BJ (cell line): ENCODE data around the gene NBEA. TPM values are rescaled to one million over a fixed set of nuclear protein-coding genes. Genes with fewer than 3 reads are reported as not detected.

Experiments used
- CTCF ChIA-PET: fragments of 350-600 bp; formaldehyde crosslinking; extraction: SDS; loops from one replicate; lab custom pipeline; 2021; ENCODE audit warnings: antibody characterized with exemption, inconsistent platforms; lab: Yijun Ruan, JAX
- POLR2A ChIA-PET: fragments of 300-600 bp; sonication (Branson Sonifier 250); formaldehyde crosslinking; extraction: SDS; loops from one replicate; lab custom pipeline; 2021; ENCODE audit warnings: antibody characterized with exemption; lab: Charles Lee
- DNase-seq: peaks from one replicate; pipeline ENCODE4 v3.0.0-alpha.2; 2011; ENCODE audit warnings: low read depth
- H3K27me3 ChIP-seq: 2 replicates; pipeline ENCODE4 v1.6.0; 2011; ENCODE audit warnings: low read length; ENCODE audit not compliant: control insufficient read depth, insufficient read depth
- H3K36me3 ChIP-seq: 2 replicates; pipeline ENCODE4 v1.5.1; 2011; ENCODE audit warnings: low read length; ENCODE audit not compliant: control insufficient read depth, insufficient read depth
- H3K4me3 ChIP-seq: 2 replicates; pipeline ENCODE4 v1.5.1; 2011; ENCODE audit warnings: low read depth, mild to moderate bottlenecking, control low read depth, low read length
- polyA plus RNA-seq: library from polyadenylated mRNA; depleted of rRNA; stranded (reverse); fragments of >200 nt; gene quantifications from 2 replicates; pipeline ENCODE4 v1.2.3, GENCODE V29; 2011
- TF ChIP-seq, protein P1 (sequence below): IDR thresholded peaks from 2 replicates; pipeline ENCODE4 v1.5.1; 2011; ENCODE audit warnings: low read depth, mild to moderate bottlenecking, control low read depth, inconsistent platforms, low read length, moderate library complexity; ENCODE audit not compliant: insufficient read depth

The NBEA gene
- polyA plus RNA-seq, 1 experiment, result 17.8 TPM

DNA sequence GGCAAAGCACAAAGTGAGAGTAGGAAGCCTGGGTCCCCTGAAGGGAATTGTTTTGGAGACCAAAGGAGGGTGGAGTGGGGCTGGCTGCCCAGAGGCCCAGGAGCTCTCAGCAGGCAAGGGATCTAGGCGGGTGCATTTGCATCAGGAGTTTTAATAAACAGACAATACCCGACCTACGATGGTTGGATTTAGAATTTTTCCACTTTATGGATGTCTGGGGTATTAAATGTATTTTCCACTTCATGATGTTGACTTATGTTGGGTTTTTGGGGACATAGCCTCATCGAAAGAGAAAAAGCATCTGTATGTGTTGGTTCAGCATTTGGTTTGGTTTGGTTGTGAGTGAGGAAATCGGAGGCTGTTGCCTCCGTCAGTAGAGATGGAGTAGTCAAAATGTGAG is 739.6 kb downstream of the NBEA start:
- ChIA-PET POLR2A (no interaction called here), CTCF (no interaction called here)
- Histone ChIP-seq H3K27me3 (no peaks in the 10 kb centered on the region), H3K4me3 (no peak overlapping the region), H3K36me3 (no peaks in the 10 kb centered on the region)
- no peak for DNase-seq
- TF ChIP-seq, protein P1, sequence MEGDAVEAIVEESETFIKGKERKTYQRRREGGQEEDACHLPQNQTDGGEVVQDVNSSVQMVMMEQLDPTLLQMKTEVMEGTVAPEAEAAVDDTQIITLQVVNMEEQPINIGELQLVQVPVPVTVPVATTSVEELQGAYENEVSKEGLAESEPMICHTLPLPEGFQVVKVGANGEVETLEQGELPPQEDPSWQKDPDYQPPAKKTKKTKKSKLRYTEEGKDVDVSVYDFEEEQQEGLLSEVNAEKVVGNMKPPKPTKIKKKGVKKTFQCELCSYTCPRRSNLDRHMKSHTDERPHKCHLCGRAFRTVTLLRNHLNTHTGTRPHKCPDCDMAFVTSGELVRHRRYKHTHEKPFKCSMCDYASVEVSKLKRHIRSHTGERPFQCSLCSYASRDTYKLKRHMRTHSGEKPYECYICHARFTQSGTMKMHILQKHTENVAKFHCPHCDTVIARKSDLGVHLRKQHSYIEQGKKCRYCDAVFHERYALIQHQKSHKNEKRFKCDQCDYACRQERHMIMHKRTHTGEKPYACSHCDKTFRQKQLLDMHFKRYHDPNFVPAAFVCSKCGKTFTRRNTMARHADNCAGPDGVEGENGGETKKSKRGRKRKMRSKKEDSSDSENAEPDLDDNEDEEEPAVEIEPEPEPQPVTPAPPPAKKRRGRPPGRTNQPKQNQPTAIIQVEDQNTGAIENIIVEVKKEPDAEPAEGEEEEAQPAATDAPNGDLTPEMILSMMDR, result no peak

DNA sequence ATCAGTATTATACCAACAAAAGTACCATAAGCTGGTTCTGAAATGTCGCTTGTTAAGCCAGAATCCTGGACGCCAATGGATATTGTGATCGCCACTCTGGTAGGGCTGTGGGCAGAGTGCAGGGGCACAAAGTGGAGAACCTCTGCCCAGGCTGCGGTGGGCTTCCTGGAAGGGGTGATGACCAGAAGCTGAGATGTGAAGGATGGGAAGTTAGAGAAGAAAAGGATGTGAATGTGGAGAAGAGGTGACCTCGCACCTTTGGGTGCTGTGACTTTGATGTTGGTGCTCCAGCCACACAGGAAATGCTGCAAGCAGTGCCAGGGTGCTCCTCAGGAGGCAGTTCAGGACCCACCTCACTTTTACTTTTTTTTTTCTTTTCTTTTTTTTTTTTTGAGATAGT is 742.4 kb downstream of the NBEA start:
- H3K36me3 ChIP-seq, result no peaks in the 10 kb centered on the region
- no peak for DNase-seq
- H3K27me3 ChIP-seq, result no peaks in the 10 kb centered on the region
- ChIA-PET CTCF (interaction anchor here (1.2 kb wide), 1 partner anchor 12 kb away, joined by 4 read pairs; no protein-coding TSS in a partner anchor), POLR2A (no interaction called here)
- TF ChIP-seq, protein P1, result no peak
- no peak overlapping the region for H3K4me3 ChIP-seq

DNA sequence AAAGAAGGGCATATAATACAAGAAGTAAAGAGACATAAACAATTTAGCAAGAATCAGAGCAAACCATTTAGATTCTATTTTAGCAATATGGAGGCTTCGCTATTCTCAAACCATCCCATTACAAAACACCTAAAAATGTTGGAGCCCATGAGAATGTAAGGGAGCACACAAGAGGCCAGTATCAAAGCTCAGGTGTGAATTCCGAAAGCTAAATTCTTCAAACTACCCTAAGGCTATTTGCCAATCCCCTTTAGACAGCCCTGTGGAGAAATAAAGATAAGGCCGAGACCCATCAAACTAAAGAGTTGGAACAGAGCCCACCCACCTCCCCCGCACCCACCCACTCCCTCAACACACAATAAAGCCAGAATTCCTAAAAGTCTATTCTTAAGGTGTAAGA is 745.3 kb downstream of the NBEA start:
- ChIA-PET CTCF (interaction anchor here (0.6 to 0.8 kb wide), 2 partner anchors 13 to 143 kb away, joined by 3 read pairs; no protein-coding TSS in a partner anchor), POLR2A (no interaction called here)
- H3K27me3 ChIP-seq, result no peaks in the 10 kb centered on the region
- TF ChIP-seq, protein P1, result no peak
- no peak for DNase-seq
- H3K4me3 ChIP-seq, result no peak overlapping the region
- H3K36me3 ChIP-seq, result no peaks in the 10 kb centered on the region

DNA sequence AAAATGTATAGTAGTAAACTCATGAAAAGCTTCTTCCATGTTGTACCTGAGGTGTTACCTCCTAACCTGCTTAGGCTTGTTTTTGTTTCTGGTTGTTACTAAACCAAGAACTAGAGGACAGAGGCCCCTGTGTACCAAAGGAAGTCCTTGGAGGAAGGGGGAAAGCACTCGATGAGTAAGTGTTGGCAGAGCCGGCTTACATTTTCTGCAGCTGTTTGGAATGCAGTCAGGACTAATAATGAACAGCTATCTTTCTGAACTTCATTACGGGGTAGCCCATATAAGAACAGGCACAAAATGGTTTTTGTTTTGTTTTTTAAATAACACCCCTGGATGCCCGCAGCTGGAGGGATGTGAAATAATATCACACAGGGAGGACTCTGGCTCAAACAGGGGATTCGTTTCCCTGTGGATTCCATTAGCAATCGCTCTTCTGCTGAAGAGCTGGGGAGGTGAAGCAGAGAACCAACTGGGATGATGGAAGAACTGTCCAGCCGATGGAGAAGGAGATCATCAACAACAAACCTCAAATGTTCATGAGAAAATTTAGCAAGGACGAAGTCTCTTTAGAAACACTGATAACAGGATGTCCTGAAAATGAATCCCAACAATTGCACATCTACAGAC is 748.6 kb downstream of the NBEA start:
- Histone ChIP-seq H3K4me3 (no peak overlapping the region), H3K36me3 (no peaks in the 10 kb centered on the region), H3K27me3 (no peaks in the 10 kb centered on the region)
- CTCF ChIA-PET, result interaction anchor here (0.6 kb wide), 1 partner anchor 128 kb away, joined by 4 read pairs; no protein-coding TSS in a partner anchor
- POLR2A ChIA-PET, result interaction anchor here (0.6 kb wide), 2 partner anchors 19 to 72 kb away, joined by 3 to 6 read pairs; no protein-coding TSS in a partner anchor
- TF ChIP-seq, protein P1, result no peak
- DNase-seq, result no peak

DNA sequence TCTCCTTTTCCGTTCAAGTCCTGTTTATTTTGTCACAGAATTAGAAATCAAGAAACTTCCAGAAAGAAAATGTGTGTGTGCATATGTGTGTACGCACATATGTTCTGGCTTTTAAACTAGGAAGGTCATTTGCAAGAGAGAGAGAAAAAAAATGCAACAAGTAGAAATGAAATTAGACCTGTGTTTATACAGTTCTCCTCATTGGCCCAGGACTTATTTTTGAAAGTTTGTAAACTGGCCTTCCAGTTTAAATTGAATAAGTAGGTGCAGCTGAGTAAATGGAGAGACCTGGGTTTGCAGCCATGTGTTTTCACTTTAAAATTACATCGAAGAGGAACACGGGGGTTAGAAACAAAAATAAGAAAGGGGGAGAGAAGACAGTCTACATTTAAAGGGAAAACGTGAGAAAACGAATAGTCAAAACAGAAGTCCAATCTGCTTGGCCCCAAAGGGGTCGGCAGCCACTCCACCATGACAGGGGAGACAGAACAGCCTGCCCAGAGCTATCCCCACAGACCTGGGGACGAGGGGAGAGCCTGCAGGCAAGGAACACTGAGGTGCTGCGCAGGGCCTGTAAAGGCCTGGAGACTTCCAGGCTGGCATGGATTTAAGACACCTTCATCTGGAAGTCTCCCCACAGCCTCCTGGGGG is 751.2 kb downstream of the NBEA start:
- Histone ChIP-seq H3K27me3 (no peaks in the 10 kb centered on the region), H3K4me3 (no peak overlapping the region), H3K36me3 (no peaks in the 10 kb centered on the region)
- CTCF ChIA-PET, result no interaction called here
- TF ChIP-seq, protein P1, result no peak
- POLR2A ChIA-PET, result no interaction called here
- no peak for DNase-seq
